Kidney (tissue), 14 donors: ENCODE data around the gene PPP1R14C. TPM values are rescaled to one million over a fixed set of nuclear protein-coding genes. Genes with fewer than 3 reads are reported as not detected.

Source experiments
- DNase-seq, 5 donors: peaks; one replicate each; pipeline ENCODE4 v3.0.0-alpha.2; 2013 to 2020
- FAIRE-seq: peaks from 2 replicates; lab custom pipeline; 2012; peaks lifted over from hg19 to GRCh38; lab: Jason Lieb, UNC
- H3K27ac ChIP-seq, 2 donors: one replicate each; pipeline ENCODE4 v1.7.0; 2013; ENCODE audit warnings: low read depth in 2 of 2, low read length in 2 of 2, inconsistent platforms in 1 of 2
- H3K27me3 ChIP-seq: one replicate; pipeline ENCODE4 v1.7.1; 2013; ENCODE audit warnings: low read length, inconsistent platforms; ENCODE audit not compliant: control insufficient read depth, insufficient read depth
- H3K36me3 ChIP-seq, 3 donors: one replicate each; pipeline versions ENCODE4 v1.7.0 to v1.7.1; 2013; ENCODE audit warnings: low read length in 3 of 3, control low read depth in 1 of 3, inconsistent platforms in 1 of 3; ENCODE audit not compliant: insufficient read depth in 3 of 3, control insufficient read depth in 2 of 3
- H3K4me1 ChIP-seq, 3 donors: one replicate each; pipeline versions ENCODE4 v1.7.0 to v1.7.1; 2013; ENCODE audit warnings: low read length in 3 of 3, inconsistent platforms in 1 of 3, low read depth in 1 of 3; ENCODE audit not compliant: control insufficient read depth in 2 of 3, insufficient read depth in 2 of 3
- H3K4me3 ChIP-seq, 3 donors: one replicate each; pipeline versions ENCODE4 v1.7.0 to v1.8.1; 2013; ENCODE audit warnings: low read length in 3 of 3, control low read depth in 1 of 3, inconsistent platforms in 1 of 3
- H3K9ac ChIP-seq, 3 donors: one replicate each; pipeline versions ENCODE4 v1.7.0 to v1.7.1; 2013; ENCODE audit warnings: low read length in 3 of 3, control low read depth in 1 of 3, inconsistent platforms in 1 of 3
- H3K9me3 ChIP-seq, 3 donors: one replicate each; pipeline versions ENCODE4 v1.7.0 to v1.7.1; 2013; ENCODE audit warnings: low read length in 3 of 3, control low read depth in 1 of 3, inconsistent platforms in 1 of 3; ENCODE audit not compliant: control insufficient read depth in 2 of 3, insufficient read depth in 1 of 3
- CTCF ChIP-seq: IDR thresholded peaks from 3 replicates; pipeline ENCODE4 v1.5.1; 2012; ENCODE audit warnings: mild to moderate bottlenecking, moderate library complexity, borderline replicate concordance; ENCODE audit not compliant: insufficient read depth; ENCODE audit errors: extremely low read depth
- intact Hi-C: fragments of 100-400 bp; cut with DNase I; formaldehyde crosslinking; loops from one replicate; pipeline ENCODE4 v1.11.1; 2022
- polyA plus RNA-seq: library from polyadenylated mRNA; stranded (reverse); fragments of 350-450 nt; fragmentation: Illumina TruSeq; extraction: RNeasy Lipid Tissue Mini Kit (QIAGEN cat#74804); gene quantifications from one replicate; pipeline ENCODE4 v1.2.3, GENCODE V29; 2014; ENCODE audit warnings: low read depth, low replicate concordance; ENCODE audit not compliant: insufficient read depth
- total RNA-seq: library from RNA; stranded (reverse); fragmentation: NEBNext Ultra II Directional; extraction: Animal tissue kit (Norgen Biotek cat#: 25700); gene quantifications from one replicate; pipeline ENCODE4 v1.2.1, GENCODE V29; 2021
- donor health status: control.
- donor health status: control.
- donor health status: control.
- donor health status: control.
- donor health status: control.
- donor health status: DM: yes; HTN: yes; CAD: no.
- donor health status: Normal renal cell carcinoma (clear cell type).

PPP1R14C gene
- total and polyA plus RNA-seq, 2 donors from 2014 or later: 6.5 to 15.8 TPM

GRCh38 chr6:150207931-150208570, 65.2 kb downstream of the PPP1R14C start:
- no peaks in the 10 kb centered on the region for H3K27me3 ChIP-seq
- DNase-seq (no peak), FAIRE-seq (no peak)
- H3K27ac ChIP-seq: no peak overlapping the region
- intact Hi-C loops: no loop called here
- H3K4me3 ChIP-seq: no peak overlapping the region
- peaks cover 0 to 4% (median 0%) of the 10 kb centered on the region in 3 donors for H3K4me1 ChIP-seq
- no peak overlapping the region for H3K9ac ChIP-seq
- H3K36me3 ChIP-seq: no peaks in the 10 kb centered on the region
- no peak for TF ChIP-seq CTCF
- H3K9me3 ChIP-seq: no peaks in the 10 kb centered on the region

- Histone ChIP-seq H3K27ac (no peak overlapping the region), H3K27me3 (no peaks in the 10 kb centered on the region), H3K9me3 (no peaks in the 10 kb centered on the region), H3K4me1 (peaks cover 0 to 4% (median 0%) of the 10 kb centered on the region in 3 donors), H3K9ac (no peak overlapping the region), H3K4me3 (no peak overlapping the region), H3K36me3 (no peaks in the 10 kb centered on the region)
- no peak for TF ChIP-seq CTCF
- no peak for DNase-seq
- intact Hi-C loops: no loop called here
- FAIRE-seq: no peak
Measured at GRCh38 chr6:150208611-150209352, 65.9 kb downstream of the PPP1R14C start.

- Histone ChIP-seq H3K9me3 (no peaks in the 10 kb centered on the region), H3K27me3 (no peaks in the 10 kb centered on the region), H3K4me3 (no peak overlapping the region), H3K36me3 (no peaks in the 10 kb centered on the region), H3K9ac (no peak overlapping the region), H3K4me1 (peaks cover 0 to 4% (median 0%) of the 10 kb centered on the region in 3 donors), H3K27ac (no peak overlapping the region)
- no peak for TF ChIP-seq CTCF
- no peak for FAIRE-seq
- intact Hi-C loops: no loop called here
- no peak for DNase-seq
Measured at GRCh38 chr6:150209415-150209814, 66.6 kb downstream of the PPP1R14C start.
